Neural cell (in vitro differentiated cells): ENCODE results near the gene CHST13. TPM values are rescaled to one million over a fixed set of nuclear protein-coding genes. Genes with fewer than 3 reads are reported as not detected.

Experiments
- H2AFZ ChIP-seq: fragments of 200-600, 300-800 bp; sonication (generic), shearing (Covaris generic); 2 replicates; pipeline ENCODE4 v1.6.0; 2014; ENCODE audit warnings: low read depth, mild to moderate bottlenecking, antibody characterized with exemption, low read length, moderate library complexity
- H3F3A ChIP-seq: fragments of 200-600 bp; shearing (Covaris generic); 2 replicates; pipeline ENCODE4 v1.6.1; 2016; ENCODE audit warnings: mild to moderate bottlenecking, moderate library complexity, mixed read lengths, antibody characterized with exemption, low read length; ENCODE audit not compliant: insufficient read depth, poor library complexity, severe bottlenecking
- H3K27ac ChIP-seq: fragments of 200-600, 300-800 bp; sonication (generic), shearing (Covaris generic); 2 replicates; pipeline ENCODE4 v1.5.1; 2014; ENCODE audit warnings: mild to moderate bottlenecking, low read length, moderate library complexity
- H3K27me3 ChIP-seq: fragments of 300-800, 200-600 bp; sonication (generic), shearing (Covaris generic); 2 replicates; pipeline ENCODE4 v1.6.0; 2014; ENCODE audit warnings: mild to moderate bottlenecking, low read depth, low read length, moderate library complexity; ENCODE audit not compliant: insufficient read depth
- H3K36me3 ChIP-seq: fragments of 300-800, 200-600 bp; sonication (generic), shearing (Covaris generic); 2 replicates; pipeline ENCODE4 v1.5.1; 2014; ENCODE audit warnings: mild to moderate bottlenecking, antibody characterized with exemption, low read length, moderate library complexity; ENCODE audit not compliant: insufficient read depth
- H3K4me2 ChIP-seq: fragments of 300-800, 200-600 bp; sonication (generic), shearing (Covaris generic); 2 replicates; pipeline ENCODE4 v1.6.0; 2014; ENCODE audit warnings: mild to moderate bottlenecking, low read length
- H3K4me3 ChIP-seq: fragments of 300-800, 200-600 bp; sonication (generic), shearing (Covaris generic); 2 replicates; pipeline ENCODE4 v1.5.1; 2014; ENCODE audit warnings: mild to moderate bottlenecking, low read length, moderate library complexity
- H3K79me2 ChIP-seq: fragments of 200-600 bp; shearing (Covaris generic); replicated peaks from 2 replicates; pipeline ENCODE4 v1.6.0; 2014; ENCODE audit warnings: mild to moderate bottlenecking, low read length, moderate library complexity; ENCODE audit not compliant: insufficient read depth
- H3K9ac ChIP-seq: fragments of 300-800, 200-600 bp; sonication (generic), shearing (Covaris generic); 2 replicates; pipeline ENCODE4 v1.6.1; 2016; ENCODE audit warnings: mild to moderate bottlenecking, low read length, mixed read lengths
- H3K9me2 ChIP-seq: fragments of 200-600 bp; shearing (Covaris generic); 2 replicates; pipeline ENCODE4 v1.6.1; 2016; ENCODE audit warnings: mild to moderate bottlenecking, low read length, mixed read lengths; ENCODE audit not compliant: insufficient read depth
- H3K9me3 ChIP-seq: fragments of 200-600, 300-800 bp; sonication (generic), shearing (Covaris generic); 2 replicates; pipeline ENCODE4 v1.6.1; 2016; ENCODE audit warnings: mild to moderate bottlenecking, mixed run types, low read length, moderate library complexity, mixed read lengths
- H4K20me1 ChIP-seq: fragments of 200-600 bp; shearing (Covaris generic); 2 replicates; pipeline ENCODE4 v1.6.1; 2016; ENCODE audit warnings: mild to moderate bottlenecking, mixed run types; ENCODE audit not compliant: insufficient read depth
- EP300 ChIP-seq: fragments of 450-650 bp; conservative IDR thresholded peaks from 2 replicates; pipeline ENCODE4 v1.6.1; 2014; ENCODE audit warnings: antibody characterized with exemption, mild to moderate bottlenecking, moderate library complexity; ENCODE audit not compliant: poor library complexity, severe bottlenecking
- EZH2 ChIP-seq: fragments of 200-600, 300-800 bp; shearing (Covaris generic), sonication (generic); IDR thresholded peaks from 2 replicates; pipeline ENCODE4 v1.6.1; 2014; ENCODE audit warnings: antibody characterized with exemption, low read length, borderline replicate concordance, mild to moderate bottlenecking; ENCODE audit not compliant: insufficient read depth, poor library complexity, severe bottlenecking
- MXI1 ChIP-seq: fragments of 450-650 bp; conservative IDR thresholded peaks from 2 replicates; pipeline ENCODE4 v1.6.1; 2014; ENCODE audit warnings: antibody characterized with exemption, mild to moderate bottlenecking; ENCODE audit not compliant: poor library complexity, severe bottlenecking
- POLR2AphosphoS5 ChIP-seq: IDR thresholded peaks from 2 replicates; pipeline ENCODE4 v1.6.1; 2012
- RAD21 ChIP-seq: fragments of 450-650 bp; conservative IDR thresholded peaks from 2 replicates; pipeline ENCODE4 v1.6.1; 2014; ENCODE audit warnings: antibody characterized with exemption, mild to moderate bottlenecking, moderate library complexity
- SMC3 ChIP-seq: fragments of 450-650 bp; conservative IDR thresholded peaks from 2 replicates; pipeline ENCODE4 v1.6.1; 2014; ENCODE audit warnings: antibody characterized with exemption, mild to moderate bottlenecking, moderate library complexity; ENCODE audit not compliant: poor library complexity
- TAF1 ChIP-seq: IDR thresholded peaks from 2 replicates; pipeline ENCODE4 v1.6.1; 2012; ENCODE audit warnings: low read depth
- polyA plus RNA-seq: library from polyadenylated mRNA; depleted of rRNA; stranded (reverse); fragments of >200 nt; gene quantifications from 2 replicates; pipeline ENCODE4 v1.2.3, GENCODE V29; 2014
- TF ChIP-seq, protein P1 (sequence below): fragments of 450-650 bp; IDR thresholded peaks from 2 replicates; pipeline ENCODE4 v1.5.1; 2014; ENCODE audit warnings: antibody characterized with exemption, mild to moderate bottlenecking, moderate library complexity; ENCODE audit not compliant: poor library complexity, severe bottlenecking
- TF ChIP-seq, protein P2 (sequence below): IDR thresholded peaks from 2 replicates; pipeline ENCODE4 v1.6.1; 2012; ENCODE audit warnings: borderline replicate concordance

CHST13 gene
- polyA plus RNA-seq, 1 donor from 2014 or later = not detected

DNA sequence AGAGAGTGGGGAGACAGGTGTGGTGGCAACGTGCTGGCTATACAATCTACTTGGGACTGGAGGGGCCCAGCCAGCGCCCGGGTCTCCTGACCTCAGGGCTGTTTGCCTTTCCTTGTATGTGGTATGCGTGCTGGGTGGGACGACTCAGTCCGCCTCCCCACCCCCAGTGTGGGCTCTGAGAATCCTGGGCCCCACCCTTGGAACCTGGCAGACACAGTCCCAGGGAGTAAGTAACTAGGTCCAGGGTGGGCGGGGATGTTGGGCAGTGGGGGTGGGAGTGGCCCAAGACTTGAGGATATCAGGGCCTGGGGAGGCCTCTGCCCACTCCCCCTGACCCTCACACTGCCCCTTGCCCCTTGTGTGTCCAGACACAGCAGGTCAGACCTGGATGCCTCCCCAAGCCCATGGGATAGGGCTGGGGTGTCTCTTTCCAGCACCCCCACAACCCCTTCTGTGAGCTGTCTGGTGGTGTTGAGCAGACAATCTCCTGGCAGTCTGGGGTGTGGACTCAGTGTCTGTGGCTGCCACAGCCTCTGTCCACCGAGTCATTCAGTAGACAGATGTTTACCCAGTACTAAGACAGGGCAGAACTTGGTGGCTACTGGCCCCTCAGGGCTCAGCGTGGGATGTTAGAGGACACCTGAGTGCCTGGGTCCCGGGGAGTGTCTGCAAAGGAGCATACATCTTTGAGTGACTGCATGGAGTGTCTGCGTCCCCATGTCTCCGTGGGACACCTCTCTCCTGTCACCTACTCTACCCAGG lies 1.3 kb downstream of the CHST13 start:
- Histone ChIP-seq H3F3A (no peaks in the 10 kb centered on the region), H3K9ac (no peak overlapping the region), H3K4me2 (no peak overlapping the region), H3K27ac (no peak overlapping the region), H3K9me2 (no peaks in the 10 kb centered on the region), H3K36me3 (no peaks in the 10 kb centered on the region), H3K4me3 (no peak overlapping the region), H3K9me3 (no peaks in the 10 kb centered on the region), H2AFZ (no peak overlapping the region), H4K20me1 (no peaks in the 10 kb centered on the region), H3K27me3 (peaks cover 26% of the 10 kb centered on the region), H3K79me2 (no peaks in the 10 kb centered on the region)
- no peak for TF ChIP-seq MXI1
- no peak for TF ChIP-seq SMC3
- no peak for TF ChIP-seq RAD21
- no peak for TF ChIP-seq TAF1

DNA sequence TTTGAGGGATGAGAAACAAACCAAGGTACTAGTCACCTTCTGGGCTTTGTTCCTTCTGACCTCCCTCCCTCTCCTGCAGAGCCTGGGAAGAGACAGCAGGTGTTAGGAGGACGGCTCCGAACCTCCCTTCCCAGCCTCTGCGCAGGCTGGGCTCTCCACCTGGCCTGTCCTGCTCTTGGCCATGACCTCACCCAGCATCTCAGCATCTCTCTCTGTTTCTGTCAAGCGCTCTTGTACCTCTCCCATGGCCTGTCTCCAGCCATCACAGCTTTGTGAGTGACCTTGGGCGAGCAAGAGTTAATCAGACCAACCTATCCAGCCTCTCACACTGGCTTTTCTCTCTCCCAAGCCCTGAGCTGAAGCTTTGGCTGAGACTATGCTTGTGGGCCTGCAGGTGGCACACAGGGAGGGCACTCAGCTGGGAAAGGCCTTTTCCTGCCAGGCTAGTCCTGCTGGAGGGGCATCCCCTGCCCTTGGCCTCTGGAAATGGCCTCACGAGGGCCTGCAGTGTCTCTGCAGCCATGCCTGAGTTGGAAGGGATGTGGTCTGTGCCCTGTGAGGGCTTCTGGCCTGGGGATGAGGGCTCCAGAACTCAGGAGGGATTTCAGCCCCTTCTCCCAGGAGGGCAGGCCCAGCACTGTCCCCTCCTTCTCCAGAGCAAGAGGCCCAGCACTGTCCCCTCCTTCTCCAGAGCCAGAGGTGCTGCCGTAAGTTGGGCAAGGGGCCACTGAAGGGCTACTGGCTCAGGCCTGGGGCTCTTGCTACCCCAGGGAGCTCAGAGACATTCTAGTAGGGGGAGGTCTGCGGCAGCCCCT lies 2.1 kb downstream of the CHST13 start:
- H3K27ac ChIP-seq = no peak overlapping the region
- no peaks in the 10 kb centered on the region for H3K9me2 ChIP-seq
- H3K9me3 ChIP-seq = no peaks in the 10 kb centered on the region
- H3K27me3 ChIP-seq = peaks cover 26% of the 10 kb centered on the region
- H3K4me2 ChIP-seq = no peak overlapping the region
- no peak overlapping the region for H2AFZ ChIP-seq
- no peaks in the 10 kb centered on the region for H3K36me3 ChIP-seq
- H3K9ac ChIP-seq = no peak overlapping the region
- H3K4me3 ChIP-seq = no peak overlapping the region
- no peaks in the 10 kb centered on the region for H4K20me1 ChIP-seq
- no peaks in the 10 kb centered on the region for H3K79me2 ChIP-seq
- TF ChIP-seq, protein P1, sequence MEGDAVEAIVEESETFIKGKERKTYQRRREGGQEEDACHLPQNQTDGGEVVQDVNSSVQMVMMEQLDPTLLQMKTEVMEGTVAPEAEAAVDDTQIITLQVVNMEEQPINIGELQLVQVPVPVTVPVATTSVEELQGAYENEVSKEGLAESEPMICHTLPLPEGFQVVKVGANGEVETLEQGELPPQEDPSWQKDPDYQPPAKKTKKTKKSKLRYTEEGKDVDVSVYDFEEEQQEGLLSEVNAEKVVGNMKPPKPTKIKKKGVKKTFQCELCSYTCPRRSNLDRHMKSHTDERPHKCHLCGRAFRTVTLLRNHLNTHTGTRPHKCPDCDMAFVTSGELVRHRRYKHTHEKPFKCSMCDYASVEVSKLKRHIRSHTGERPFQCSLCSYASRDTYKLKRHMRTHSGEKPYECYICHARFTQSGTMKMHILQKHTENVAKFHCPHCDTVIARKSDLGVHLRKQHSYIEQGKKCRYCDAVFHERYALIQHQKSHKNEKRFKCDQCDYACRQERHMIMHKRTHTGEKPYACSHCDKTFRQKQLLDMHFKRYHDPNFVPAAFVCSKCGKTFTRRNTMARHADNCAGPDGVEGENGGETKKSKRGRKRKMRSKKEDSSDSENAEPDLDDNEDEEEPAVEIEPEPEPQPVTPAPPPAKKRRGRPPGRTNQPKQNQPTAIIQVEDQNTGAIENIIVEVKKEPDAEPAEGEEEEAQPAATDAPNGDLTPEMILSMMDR = no peak
- TF ChIP-seq SMC3 = no peak
- TF ChIP-seq TAF1 = no peak
- TF ChIP-seq, protein P2, sequence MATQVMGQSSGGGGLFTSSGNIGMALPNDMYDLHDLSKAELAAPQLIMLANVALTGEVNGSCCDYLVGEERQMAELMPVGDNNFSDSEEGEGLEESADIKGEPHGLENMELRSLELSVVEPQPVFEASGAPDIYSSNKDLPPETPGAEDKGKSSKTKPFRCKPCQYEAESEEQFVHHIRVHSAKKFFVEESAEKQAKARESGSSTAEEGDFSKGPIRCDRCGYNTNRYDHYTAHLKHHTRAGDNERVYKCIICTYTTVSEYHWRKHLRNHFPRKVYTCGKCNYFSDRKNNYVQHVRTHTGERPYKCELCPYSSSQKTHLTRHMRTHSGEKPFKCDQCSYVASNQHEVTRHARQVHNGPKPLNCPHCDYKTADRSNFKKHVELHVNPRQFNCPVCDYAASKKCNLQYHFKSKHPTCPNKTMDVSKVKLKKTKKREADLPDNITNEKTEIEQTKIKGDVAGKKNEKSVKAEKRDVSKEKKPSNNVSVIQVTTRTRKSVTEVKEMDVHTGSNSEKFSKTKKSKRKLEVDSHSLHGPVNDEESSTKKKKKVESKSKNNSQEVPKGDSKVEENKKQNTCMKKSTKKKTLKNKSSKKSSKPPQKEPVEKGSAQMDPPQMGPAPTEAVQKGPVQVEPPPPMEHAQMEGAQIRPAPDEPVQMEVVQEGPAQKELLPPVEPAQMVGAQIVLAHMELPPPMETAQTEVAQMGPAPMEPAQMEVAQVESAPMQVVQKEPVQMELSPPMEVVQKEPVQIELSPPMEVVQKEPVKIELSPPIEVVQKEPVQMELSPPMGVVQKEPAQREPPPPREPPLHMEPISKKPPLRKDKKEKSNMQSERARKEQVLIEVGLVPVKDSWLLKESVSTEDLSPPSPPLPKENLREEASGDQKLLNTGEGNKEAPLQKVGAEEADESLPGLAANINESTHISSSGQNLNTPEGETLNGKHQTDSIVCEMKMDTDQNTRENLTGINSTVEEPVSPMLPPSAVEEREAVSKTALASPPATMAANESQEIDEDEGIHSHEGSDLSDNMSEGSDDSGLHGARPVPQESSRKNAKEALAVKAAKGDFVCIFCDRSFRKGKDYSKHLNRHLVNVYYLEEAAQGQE = no peak
- TF ChIP-seq POLR2AphosphoS5 = no peak
- TF ChIP-seq EZH2 = no peak
- TF ChIP-seq RAD21 = no peak
- TF ChIP-seq MXI1 = no peak
- TF ChIP-seq EP300 = no peak
- no peaks in the 10 kb centered on the region for H3F3A ChIP-seq
